ENCODE data around the gene CYP26C1.
"Not testable (repeated sequence)": the region's sequence is repeated elsewhere in the genome, so short reads cannot be mapped to it uniquely, and the experiment has no call there.

The CYP26C1 gene

DNA sequence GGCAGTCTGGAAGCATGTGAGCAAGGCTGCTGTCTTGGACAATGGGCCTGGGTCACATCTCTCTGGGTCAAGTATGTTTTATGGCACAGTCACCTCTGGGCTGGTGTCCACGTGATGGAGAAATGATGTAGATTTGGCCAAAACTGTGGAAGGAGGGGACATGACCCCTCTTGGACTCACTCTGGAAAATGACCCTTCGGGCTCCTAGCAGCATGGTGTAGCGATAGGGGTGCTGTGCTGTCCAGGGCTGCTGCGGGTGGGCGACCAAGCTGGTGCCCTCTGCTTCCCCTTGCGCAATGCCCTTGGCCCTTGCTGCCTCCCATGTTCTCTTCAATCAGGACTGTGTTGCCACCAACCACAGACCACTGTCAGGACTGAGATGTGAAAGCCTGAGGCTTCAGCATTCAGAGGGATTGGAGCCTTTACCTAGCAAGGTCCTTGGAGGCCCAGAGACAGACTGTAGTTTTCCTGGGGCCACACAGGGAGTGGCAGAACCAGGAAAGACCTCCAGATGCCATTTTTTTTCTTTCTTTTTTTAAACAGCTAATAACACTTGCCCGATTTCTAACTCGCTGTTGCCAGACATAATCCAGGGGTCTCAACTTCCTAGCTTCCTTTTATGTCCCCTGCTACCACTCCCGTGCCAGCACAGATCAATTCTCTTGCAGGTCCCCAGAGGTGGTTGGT lies 19.2 kb downstream of the CYP26C1 start:
- DNase-seq: no peak

DNA sequence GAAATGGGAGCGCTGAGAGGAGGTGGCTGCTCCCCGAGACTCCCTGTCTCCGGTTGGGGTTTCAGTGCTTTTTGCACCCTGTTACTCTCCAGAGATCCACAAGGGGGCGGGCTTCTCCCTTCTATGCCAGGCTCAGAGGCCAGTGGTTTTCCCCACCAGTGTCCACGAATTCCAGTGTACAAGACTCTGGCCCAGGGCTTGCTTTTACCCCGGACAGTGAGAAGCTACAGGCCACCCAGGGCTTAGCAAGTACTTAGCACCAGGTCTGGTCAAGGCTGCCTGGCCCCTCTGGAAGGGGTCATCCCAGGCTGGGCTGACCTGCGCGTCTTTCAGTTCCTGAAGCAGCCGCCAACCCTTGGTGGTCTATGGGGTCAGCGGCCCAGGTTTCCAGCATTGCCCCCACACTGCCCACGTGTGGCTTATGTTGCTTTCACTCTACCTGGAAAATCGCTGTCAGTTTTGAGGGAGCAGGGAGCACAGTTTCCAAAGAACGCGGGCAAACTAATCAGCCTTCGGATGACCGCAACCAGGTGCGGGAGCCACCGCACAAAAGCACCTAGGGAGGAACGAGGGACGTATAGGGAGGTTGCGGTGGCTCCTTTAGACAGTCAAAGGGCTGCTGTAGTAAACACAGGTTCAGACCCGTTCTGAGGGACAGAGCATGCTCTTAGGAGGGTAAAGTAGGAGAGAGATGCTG lies 19.9 kb downstream of the CYP26C1 start:
- DNase-seq: peak in 1 of 2 experiments; percentile 24

DNA sequence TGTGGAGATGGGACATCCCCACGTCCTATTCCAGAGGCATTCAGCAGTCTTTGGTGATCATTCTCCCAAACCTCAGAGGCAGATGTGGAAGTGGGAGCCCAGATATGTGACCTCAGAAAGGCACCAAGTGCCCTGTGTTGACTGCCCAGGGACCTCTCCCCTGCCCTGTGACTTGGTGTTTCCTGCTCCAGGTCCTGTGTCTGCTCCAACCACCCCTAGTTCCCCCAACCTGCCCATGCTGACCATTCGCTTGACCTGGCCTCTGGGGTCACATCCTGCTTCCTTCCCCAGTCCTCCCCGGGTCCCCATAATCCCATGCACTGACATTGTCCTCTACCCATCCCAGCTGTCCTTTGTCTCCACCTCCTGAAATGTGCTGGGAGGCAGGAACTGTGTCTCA lies 20.7 kb downstream of the CYP26C1 start:
- DNase-seq: no peak

DNA sequence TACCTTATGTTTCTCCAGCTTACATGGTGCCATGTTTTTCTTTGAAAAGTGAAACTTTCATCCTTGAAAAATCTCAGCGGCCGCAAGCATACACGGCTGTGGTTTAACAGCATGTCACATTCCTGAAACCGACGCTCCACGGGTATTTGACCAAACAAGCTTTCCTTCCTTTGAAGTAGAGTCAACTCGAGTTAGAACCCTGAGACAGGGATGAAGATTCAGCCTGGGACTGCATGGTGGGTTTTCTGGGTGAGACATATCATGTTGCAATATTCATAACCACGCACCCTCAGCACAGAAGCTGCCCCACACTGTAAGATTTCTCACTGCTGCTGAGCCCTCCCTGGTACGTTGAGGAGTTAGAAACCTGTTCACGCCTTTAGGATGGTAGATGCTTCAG lies 21.2 kb downstream of the CYP26C1 start:
- DNase-seq: no peak

DNA sequence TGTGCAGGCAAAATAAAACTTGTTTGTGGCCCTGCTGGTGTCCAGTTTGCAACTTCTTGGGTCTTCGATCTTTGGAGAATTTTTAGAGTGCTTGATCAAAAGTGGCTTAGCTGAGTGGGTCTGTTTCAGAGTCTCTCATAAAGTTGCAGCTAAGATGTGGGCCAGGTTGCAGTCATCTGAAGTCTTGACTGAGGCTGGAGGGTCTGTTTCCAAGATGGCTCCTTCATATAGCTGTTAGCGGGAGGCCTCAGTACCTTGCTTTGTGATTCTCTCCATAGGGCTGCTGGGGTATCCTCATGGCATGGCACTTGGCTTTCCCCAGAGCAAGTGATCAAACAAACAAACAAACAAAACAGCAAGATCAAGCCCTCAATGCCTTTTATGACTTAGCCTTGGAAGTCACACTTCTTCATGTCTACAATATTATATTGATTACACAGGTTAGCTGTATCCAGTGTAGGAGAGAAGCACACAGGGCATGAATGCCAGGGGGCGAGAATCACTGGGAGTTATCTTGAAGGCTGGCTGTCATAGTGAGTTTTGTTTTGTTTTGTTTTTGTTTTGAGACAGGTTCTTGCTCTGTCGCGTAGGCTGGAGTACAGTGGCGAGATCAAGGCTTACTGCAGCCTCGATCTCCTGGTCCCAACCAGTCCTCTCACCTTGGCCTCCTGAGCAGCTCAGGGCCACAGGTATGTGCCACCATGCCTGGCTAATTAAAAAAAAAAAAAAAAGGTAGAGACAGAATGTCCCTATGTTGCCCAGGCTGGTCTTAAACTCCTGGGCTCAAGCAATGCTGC lies 23.3 kb downstream of the CYP26C1 start:
- DNase-seq: no peak

DNA sequence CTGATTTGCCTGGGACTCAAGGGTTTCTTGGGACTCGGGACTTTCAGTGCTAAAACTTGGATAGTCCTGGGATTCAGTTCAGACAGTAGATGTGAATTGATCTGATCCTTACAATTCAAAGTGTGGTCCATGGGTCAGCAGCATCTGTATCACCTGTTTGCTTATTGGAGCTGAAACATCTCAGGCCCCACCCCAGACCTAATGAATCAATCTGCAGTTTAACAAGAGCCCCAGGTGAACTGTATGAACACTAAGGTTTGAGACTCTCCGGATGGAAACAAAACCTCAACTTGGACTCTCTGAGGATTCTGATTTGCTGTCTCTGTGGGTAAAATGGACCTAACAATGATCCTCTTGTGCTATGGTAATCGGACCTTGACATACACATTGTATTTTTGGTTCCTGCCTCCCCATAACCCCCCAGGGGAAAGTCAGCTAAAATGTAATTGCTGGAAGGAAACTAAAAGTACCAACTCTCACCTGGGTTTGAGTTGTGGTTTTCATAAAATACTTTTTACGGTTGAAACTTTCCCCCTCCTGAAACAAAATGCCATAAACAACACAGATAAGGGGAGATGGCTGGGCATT lies 24.8 kb downstream of the CYP26C1 start:
- DNase-seq: no peak

DNA sequence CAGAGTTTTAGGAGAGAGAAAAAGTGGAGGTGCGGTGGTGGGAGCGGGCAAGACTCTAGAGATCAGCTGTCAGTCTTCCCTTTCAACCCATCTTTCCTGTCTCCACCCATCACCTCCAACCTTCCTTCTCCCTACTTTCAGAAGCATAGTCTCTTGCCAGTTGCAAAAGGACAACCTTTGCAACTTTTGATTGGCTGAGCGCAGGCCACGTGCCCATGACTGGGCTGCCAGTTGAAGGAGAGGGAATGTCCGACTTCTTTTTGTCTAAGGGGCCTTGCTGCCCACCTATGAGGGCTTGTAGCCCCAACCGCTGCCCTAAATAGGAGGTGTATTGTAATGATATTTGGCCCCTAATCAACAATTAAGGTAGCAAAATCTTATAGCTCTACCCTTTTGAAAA lies 25.7 kb downstream of the CYP26C1 start:
- no peak for DNase-seq

DNA sequence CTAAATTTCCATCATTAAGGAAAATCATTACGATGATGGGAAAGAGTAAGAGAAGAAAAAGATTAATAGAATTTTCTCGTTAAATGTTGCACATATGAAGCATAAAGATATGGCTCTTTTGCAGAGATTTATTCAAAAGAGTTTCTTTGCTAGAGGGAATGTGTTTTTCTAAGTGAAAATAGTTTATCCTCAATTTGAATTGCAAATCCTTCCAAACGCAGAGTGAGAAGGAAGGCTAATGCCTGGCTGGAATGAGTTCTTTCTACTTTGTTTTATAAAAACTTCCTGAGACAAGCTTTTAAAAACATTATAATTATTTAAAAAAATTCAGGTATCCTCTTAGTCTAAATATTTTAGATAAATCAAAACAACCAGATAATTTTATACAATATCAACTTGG lies 27.2 kb downstream of the CYP26C1 start:
- no peak for DNase-seq

DNA sequence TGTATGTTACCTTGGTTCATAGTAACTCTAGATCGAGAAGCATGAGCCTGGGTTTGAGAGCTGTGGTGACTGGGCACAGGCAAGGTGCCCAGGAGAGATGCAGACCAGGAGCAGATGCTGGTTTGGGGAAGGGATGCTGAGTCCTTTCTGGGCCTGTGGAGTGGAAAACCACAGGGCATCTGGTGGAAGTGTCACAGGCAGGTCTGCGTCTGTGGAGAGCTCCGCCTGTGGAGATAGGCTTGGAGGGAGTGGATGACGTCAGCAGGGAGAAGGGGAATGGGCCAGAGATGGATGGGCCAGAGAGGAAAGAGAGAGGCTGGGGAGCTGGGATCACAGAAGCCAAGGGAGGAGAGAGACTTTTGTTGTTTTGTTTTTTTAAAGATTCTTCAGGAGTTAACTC lies 27.9 kb downstream of the CYP26C1 start:
- no peak for DNase-seq

DNA sequence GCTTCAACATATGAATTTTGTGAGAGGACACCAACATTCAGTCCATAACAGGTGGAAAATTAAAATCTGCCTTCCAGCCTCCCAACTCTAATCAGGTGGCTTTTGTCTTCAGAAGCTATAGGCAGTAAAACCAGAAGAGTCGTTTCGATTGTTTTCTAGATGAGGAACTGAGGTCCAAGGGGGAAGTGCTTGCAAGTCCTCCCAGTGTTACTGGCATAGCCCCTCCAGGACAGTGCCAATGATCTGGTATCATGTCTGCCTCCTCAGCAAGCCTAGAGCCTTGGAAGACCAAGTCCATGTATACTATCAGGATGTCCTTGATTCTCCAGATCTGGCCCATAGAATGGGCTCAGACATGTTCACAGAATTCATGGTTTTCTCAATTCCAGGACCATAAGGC lies 30.0 kb downstream of the CYP26C1 start:
- no peak for DNase-seq

DNA sequence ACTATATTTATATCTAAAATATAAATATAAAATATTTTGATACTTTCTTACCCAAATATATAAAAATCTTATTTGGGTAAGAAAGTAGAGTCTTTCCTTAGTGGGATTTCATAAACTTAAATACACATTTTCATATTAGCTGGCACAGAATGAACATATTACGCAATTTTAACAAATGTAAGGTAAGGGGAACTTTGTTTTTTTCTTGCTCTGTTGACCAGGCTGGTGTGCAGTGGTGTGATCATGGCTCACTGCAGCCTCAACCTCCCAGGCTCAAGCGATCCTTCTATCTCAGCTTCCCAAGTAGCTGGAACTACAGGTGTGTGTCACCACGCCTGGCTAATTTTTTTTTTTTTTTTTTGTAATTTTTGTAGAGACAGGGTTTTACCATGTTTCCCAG lies 31.4 kb downstream of the CYP26C1 start:
- no peak for DNase-seq

DNA sequence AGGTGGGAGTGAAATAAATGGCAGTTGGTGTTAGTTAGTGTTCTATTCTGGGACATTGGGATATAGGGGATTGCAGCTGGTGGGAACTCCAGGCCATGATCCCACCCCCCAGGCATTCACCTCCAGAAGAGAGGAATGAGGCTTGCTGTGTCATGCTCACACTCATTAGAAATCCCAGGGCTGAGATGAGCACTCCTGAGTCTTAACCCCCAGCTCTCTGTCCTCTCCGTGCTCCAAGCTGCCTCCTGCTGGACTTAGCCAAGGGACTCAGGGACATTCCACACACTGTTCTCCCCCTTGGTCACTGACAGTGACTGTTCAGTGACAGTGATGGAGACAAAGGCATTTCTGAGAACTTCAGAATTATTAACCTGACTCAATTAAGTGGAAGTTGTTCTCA lies 34.6 kb downstream of the CYP26C1 start:
- DNase-seq: no peak

DNA sequence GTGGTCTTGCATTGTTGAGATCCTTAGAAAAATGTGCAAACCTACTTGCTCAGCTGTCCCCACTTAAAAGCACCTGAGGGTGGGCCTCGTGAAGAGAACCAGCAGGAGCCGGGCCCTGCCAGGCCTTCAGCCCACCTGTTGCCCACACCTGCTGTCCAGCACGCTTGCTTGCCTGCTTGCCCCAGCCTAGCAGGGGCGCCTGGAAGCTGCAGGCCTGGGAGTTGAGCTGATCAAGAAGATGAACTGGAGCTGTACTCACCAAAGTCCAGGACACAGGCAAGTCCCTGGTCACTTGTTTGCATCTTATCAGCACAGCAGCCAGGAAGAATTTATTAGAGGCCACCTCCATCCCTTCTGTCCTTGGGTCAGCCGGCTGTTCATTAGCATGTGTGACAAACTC lies 36.3 kb downstream of the CYP26C1 start:
- no peak for DNase-seq

DNA sequence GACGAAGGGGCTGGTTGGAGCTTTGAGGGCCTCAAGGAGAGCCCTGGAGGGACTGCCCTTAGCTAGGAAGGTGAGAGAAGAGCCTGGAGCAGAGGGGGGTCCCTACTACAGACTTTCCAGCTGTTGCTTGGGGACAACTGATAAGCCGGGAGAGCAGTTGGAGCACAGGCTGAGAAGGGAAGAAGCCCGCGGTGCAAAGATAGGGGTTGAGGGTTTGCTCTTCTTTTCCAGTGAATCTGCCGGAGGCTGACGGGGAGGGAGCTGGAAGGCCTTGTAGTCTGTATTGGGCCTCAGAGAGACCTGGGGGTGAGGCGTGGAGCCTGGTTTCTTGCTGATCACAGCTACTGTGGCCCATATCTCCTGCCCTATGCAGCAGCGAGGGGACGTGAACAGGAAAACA lies 36.8 kb downstream of the CYP26C1 start:
- DNase-seq: no peak

DNA sequence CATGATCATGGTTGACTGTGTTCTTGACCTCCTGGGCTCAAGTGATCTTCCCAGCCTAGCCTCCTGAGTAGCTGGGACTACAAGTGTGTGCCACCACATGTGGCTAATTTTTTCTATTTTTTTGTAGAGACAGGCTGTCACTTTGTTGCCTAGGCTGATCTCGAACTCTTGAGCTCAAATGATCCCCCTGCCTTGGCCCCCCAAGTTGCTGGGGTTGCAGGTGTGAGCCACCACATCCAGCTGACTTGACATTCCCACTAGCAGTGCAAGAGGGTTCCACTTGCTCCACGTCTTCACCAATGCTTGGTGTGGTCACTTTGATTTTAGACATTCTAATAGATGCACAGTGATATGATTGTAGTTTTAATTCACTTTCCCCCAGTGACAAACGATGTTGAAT lies 38.2 kb downstream of the CYP26C1 start:
- no peak for DNase-seq

DNA sequence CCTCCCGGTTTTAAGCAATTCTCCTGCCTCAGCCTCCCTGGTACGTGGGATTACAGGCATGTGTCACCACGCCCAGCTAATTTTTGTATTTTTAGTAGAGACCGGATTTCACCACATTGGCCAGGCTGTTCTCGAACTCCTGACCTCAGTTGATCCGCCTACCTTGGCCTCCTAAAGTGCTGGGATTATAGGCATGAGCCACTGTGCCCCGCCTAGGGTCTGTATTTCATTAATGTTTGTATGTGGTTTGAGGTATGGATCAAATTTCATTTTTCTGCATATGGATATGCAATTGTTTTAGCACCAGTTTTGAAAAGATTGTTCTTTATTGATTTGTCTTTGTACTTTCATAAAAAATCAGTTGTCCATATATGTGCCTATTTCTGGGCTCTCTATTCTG lies 39.1 kb downstream of the CYP26C1 start:
- DNase-seq: no peak

DNA sequence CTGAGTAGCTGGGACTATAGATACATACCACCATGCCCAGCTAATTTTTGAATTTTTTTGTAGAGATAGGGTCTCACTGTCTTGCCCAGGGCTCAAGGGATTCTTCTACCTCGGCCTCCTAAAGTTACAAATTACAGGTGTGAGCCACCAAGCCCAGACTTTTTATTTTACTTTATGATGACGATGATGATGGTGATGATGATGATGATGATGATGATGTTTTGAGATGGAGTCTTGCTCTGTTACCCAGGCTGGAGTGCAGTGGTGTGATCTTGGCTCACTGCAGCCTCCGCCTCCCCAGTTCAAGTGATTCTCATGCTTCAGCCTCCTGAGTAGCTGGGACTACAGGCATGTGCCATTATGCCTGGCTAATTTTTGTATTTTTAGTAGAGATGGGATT lies 40.5 kb downstream of the CYP26C1 start:
- not testable (repeated sequence) for DNase-seq

DNA sequence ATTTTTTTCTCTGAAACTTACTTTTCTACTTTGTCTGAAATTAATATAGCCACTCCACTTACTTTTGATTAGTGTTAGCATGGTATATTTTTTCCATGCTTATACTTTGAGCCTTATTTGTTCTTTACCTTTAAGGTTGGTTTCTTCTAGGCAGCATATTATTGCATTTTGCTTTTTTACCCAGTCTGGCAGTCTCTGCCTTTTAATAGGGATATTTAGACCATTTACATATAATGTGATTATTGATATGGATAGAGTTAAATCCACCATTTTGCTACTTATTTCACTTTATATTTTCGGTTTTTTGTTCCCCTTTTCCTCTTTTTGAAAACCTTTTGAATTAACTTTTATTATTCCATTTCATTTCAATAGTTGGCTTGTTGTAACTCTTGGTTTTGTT lies 43.4 kb downstream of the CYP26C1 start:
- no peak for DNase-seq

DNA sequence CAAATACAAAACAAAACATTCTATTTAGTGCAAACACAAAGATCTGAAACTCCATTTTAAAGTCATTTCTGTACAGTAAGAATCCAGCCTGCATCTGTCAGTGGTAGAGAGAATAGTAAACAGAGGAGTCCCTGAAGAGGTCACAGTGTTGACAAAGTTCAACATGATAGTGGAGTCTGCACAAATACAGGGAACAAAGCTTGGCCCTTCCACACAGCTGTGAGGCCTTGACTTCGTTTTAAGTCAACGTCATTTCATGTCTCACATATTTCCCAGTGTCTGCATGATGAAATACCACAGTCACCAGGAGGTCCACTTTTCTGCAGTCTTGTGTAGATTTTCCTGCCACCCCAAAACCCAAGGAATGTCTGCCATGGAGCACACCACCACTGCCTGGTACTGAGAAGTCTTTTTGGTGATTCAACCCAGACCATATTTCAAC lies 46.1 kb downstream of the CYP26C1 start:
- DNase-seq: no peak

DNA sequence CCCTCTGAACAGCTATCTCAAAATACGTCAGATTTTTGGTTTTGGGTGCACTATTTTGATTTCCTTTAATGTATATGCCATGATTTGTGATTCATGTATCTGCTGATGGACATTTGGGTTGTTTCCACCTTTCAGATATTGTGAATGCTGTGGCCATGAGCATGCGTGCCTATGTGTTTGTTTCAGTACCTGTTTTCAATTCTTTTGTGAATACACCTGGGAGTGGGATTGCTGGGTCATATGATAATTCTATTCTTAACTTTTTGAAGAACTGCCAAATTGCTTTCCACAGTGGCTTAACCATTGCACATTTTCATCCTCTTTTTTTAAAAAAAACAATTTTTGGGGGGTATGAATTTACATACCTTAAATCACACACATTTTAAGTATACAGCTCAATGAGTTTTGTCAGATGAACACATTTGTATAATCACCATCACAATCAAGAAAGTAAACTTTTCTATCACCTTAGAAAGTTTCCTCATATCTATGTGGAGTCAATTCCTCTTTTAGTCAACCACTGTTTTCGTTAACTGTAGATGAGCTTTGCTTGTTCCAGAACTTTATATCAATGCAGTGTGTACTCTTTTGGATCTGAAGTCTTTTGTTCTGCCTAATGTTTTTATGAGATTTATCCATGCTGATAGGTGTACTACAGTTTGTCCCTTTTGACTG lies 50.0 kb downstream of the CYP26C1 start:
- no peak for DNase-seq

DNA sequence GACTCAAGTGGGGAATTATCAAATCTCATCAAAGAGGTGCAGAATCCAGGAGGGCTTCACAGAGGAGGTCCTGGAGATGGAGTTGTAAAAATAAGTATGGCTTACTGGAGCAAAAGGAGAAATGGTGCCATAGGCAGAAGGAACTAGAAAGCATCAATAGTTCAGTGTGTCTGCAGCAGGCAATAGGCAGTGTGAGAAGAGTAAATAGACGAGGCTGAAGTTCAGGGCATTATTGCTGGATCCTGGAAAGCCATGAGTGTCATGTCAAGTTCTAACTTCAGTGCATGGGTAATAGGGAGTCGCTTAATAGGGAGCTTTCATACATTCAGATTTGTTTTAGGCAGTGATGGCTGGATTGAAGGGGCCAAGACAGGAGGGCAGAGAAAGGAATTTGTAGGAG lies 52.4 kb downstream of the CYP26C1 start:
- DNase-seq: no peak

DNA sequence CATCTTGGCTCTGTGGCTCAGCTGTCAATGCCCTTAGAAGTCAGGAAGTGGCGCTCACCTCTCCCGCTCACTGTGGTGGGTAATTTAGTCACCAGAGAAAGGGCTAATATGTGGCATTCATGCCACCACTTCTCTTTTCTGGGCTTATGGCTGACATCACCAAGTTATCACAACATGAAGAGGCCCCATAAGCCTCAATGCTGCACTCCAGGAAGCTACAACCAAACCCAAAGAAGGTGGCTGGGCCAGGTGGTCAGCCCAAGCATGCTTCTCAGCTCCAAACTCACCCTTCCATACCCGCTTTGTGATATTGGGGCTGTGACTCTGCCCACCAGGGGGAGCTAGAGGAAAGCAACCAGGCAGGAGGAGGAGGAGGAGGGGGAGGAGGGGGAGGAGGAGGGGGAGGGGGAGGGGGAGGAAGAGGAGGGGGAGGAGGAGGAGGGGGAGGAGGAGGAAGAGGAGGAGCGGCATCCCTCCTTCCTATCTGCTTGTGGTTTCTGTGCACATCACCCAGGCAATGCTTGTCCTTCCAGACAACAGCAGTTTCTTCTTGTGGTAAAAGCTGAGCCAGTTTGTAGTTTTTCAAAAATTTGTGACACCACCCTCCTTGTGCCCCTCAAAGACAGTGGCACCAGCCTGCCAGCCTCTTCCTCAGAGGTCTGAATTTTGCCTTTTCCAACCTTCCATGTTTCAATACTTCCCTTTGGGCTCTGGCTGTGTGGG lies 55.2 kb downstream of the CYP26C1 start:
- DNase-seq: peak in 1 of 2 experiments; percentile 12
